Uterus (tissue), 4 donors: ENCODE data around the gene CLEC4M. TPM values are rescaled to one million over a fixed set of nuclear protein-coding genes. Genes with fewer than 3 reads are reported as not detected.

Experiments used
- DNase-seq, 2 donors: peaks; one replicate each; pipeline ENCODE4 v3.0.0-alpha.2; 2019 to 2020
- H3K27ac ChIP-seq, 2 donors: fragments of 200-600 bp; sonication (generic); 1 replicate in 1 of 2; 2 replicates in 1 of 2; pipeline ENCODE4 v1.5.1; 2016 to 2018
- H3K27me3 ChIP-seq, 2 donors: fragments of 200-600 bp; sonication (generic); one replicate each; pipeline ENCODE4 v1.5.1; 2018 to 2019; ENCODE audit warnings: control low read depth in 1 of 2
- H3K36me3 ChIP-seq, 2 donors: fragments of 200-600 bp; sonication (generic); one replicate each; pipeline ENCODE4 v1.5.1; 2019; ENCODE audit warnings: control low read depth in 1 of 2
- H3K4me1 ChIP-seq, 2 donors: fragments of 200-600 bp; sonication (generic); one replicate each; pipeline ENCODE4 v1.5.1; 2018 to 2019; ENCODE audit warnings: control low read depth in 1 of 2
- H3K4me3 ChIP-seq, 2 donors: fragments of 200-600 bp; sonication (generic); 1 replicate in 1 of 2; 2 replicates in 1 of 2; pipeline ENCODE4 v1.5.1; 2018 to 2019; ENCODE audit warnings: mild to moderate bottlenecking in 1 of 2
- H3K9me3 ChIP-seq, 2 donors: fragments of 200-600 bp; sonication (generic); one replicate each; pipeline ENCODE4 v1.5.1; 2019; ENCODE audit warnings: control low read depth in 1 of 2
- CTCF ChIP-seq, 4 experiments: fragments of 200-600 bp in 2 of 4; fragments of 450-650 bp in 2 of 4; sonication (generic) in 2 of 4; IDR thresholded peaks; one replicate each; pipeline ENCODE4 v1.5.1; 2016 to 2019; ENCODE audit warnings: antibody characterized with exemption in 4 of 4, mild to moderate bottlenecking in 2 of 4, moderate library complexity in 1 of 4
- POLR2A ChIP-seq, 2 donors: fragments of 450-650 bp; IDR thresholded peaks; one replicate each; pipeline ENCODE4 v1.6.1; 2016; ENCODE audit warnings: antibody characterized with exemption in 2 of 2, mild to moderate bottlenecking in 1 of 2, moderate library complexity in 1 of 2
- intact Hi-C: fragments of 100-400 bp; cut with DNase I; formaldehyde crosslinking; loops from one replicate; pipeline ENCODE4 v1.15.1; 2023; ENCODE audit warnings: low total_unique reads
- total RNA-seq, 4 donors: library from RNA; depleted of rRNA in 3 of 4; stranded (reverse); fragments of >200 nt in 3 of 4; gene quantifications; one replicate each; pipeline versions ENCODE4 v1.1.0 to v1.2.4, GENCODE V29; 2014 to 2023
- donor health status: DM: yes; HTN: yes; CAD: no.

CLEC4M gene
- total RNA-seq, 4 donors from 2014 or later: 0.62 TPM; not detected in 3

DNA sequence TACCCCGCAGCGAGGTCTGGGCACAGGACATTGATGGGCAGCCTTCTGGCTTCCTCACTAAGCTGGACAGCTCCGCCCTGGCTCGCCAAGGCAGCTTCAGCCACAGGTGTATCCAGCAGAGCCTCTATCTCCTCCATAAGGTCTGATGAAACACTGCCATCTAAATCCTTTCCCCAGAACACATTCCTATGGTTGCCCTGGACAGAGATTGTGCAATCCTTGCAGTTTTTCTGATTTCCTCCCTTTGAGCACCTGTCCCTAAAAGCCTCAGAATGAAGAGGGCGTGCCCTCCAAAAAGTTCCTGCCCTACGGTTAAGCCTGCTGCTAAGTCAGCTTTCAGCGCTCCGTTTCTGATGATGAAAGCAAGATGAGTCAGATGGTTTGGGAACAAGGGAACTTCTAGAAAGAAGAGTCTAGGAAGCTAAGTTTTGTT lies 21.0 kb downstream of the CLEC4M start:
- Histone ChIP-seq H3K4me1 (no peaks in the 10 kb centered on the region), H3K9me3 (no peaks in the 10 kb centered on the region), H3K4me3 (no peak overlapping the region), H3K27me3 (peaks cover 4 to 15% of the 10 kb centered on the region in 2 donors), H3K36me3 (no peaks in the 10 kb centered on the region), H3K27ac (no peak overlapping the region)
- no peak for TF ChIP-seq CTCF (IDR thresholded peaks at IDR 0.05)
- no peak for TF ChIP-seq POLR2A (IDR thresholded peaks at IDR 0.05)
- intact Hi-C loops: no loop called here
- no peak for DNase-seq

DNA sequence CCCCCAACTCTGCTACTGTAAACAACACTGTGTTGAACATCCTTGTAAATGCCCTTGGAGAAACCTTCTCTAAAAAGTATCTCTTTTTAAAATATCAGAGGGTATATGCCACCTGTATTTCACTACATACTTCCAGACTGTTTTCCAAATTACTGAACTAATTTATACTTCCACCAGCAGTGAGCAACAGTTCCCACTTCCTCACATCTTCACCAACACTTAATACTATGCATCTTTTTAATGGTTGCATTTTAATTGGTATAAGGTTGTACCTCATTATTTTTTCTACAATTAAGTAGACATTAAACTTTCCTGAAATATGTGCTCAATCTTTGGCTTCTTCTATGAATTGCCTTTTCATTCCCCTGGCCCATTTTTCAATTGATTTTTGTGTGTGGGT lies 21.8 kb downstream of the CLEC4M start:
- no peaks in the 10 kb centered on the region for H3K36me3 ChIP-seq
- peaks cover 10 to 23% of the 10 kb centered on the region in 2 donors for H3K27me3 ChIP-seq
- H3K27ac ChIP-seq: no peak overlapping the region
- no peaks in the 10 kb centered on the region for H3K4me1 ChIP-seq
- intact Hi-C loops: no loop called here
- DNase-seq: no peak
- H3K9me3 ChIP-seq: no peaks in the 10 kb centered on the region
- TF ChIP-seq CTCF (IDR thresholded peaks at IDR 0.05) (no peak), POLR2A (IDR thresholded peaks at IDR 0.05) (no peak)
- no peak overlapping the region for H3K4me3 ChIP-seq

DNA sequence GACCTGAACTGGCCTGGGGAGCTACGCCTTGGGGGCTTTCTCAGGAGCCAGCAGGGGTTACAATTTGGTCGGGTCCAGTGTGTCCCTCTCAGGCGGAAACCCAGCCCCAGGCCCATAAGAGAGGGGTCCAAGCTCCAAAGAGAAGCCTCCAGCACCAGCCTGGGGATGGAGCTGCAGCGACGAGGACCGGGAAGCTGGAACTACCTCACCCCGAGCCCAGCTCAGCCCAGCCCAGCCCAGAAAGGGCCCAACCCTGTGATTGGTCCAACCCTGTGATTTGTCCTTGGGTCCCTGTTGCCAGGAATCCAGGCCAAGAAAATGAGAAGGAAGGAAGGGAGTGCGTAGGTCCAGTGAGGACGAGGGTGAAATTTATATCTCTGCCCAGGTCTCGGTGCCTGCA lies 24.1 kb downstream of the CLEC4M start:
- TF ChIP-seq POLR2A (IDR thresholded peaks at IDR 0.05) (no peak), CTCF (IDR thresholded peaks at IDR 0.05) (no peak)
- Histone ChIP-seq H3K27ac (no peak overlapping the region), H3K27me3 (peaks cover 10 to 19% of the 10 kb centered on the region in 2 donors), H3K4me3 (no peak overlapping the region), H3K36me3 (no peaks in the 10 kb centered on the region), H3K4me1 (no peaks in the 10 kb centered on the region), H3K9me3 (no peaks in the 10 kb centered on the region)
- DNase-seq: no peak
- intact Hi-C loops: no loop called here

DNA sequence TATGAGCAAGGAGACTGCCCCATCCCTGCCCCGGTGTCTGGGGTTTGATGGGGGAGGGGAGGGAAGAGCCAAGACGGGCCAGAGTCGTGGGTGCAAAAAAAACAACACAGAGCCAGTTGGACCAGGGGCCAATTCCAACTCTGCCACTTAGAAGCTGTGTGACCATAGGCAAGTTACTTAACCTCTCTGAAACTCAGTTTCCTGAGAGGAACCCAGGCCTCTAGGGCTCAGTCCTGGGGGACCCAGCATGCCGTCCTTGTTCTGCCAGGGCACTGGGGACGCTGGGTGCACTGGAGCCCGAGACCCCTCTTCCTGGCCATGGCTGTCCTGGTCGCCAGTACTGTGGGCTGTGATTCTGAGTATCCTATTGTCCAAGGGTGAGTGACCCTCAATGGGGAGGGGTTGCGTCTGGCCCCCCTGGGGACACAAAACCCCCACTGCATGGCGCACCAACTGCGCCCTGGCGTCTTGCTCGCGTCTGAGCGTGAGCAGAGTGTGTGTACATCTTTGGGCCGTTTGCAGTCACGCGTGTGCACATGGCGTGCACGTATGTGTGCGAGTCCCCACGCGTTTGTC lies 24.6 kb downstream of the CLEC4M start:
- intact Hi-C loops: no loop called here

More for the DNA sequence above, 24.6 kb downstream of the CLEC4M start:
- Histone ChIP-seq H3K36me3 (no peaks in the 10 kb centered on the region), H3K27ac (no peak overlapping the region), H3K27me3 (peaks cover 10 to 19% of the 10 kb centered on the region in 2 donors), H3K4me1 (no peaks in the 10 kb centered on the region), H3K9me3 (no peaks in the 10 kb centered on the region), H3K4me3 (no peak overlapping the region)
- TF ChIP-seq POLR2A (IDR thresholded peaks at IDR 0.05) (no peak), CTCF (IDR thresholded peaks at IDR 0.05) (no peak)
- DNase-seq: no peak
